HL-60 (cell line): Measurements from ENCODE around the gene SHH.

Source experiments
- DNase-seq, 2 experiments: peaks; one replicate each; pipeline ENCODE4 v3.0.0-alpha.2; 2010 to 2020; ENCODE audit warnings: low read depth in 1 of 2, low spot score in 1 of 2
- H3K27ac ChIP-seq: fragments of 250-450 bp; sonication (Bioruptor Pico); replicated peaks from 2 replicates; pipeline ENCODE4 v1.5.1; 2020; ENCODE audit warnings: mild to moderate bottlenecking, moderate library complexity
- H3K27me3 ChIP-seq: fragments of 250-450 bp; sonication (Bioruptor Pico); 2 replicates; pipeline ENCODE4 v1.5.1; 2021; ENCODE audit warnings: mild to moderate bottlenecking, moderate library complexity; ENCODE audit not compliant: insufficient read depth, poor library complexity, severe bottlenecking
- H3K4me3 ChIP-seq: replicated peaks from 2 replicates; pipeline ENCODE4 v1.5.1; 2011; ENCODE audit warnings: mild to moderate bottlenecking, control low read depth, low read length; ENCODE audit not compliant: insufficient read depth
- CTCF ChIP-seq: IDR thresholded peaks from one replicate; pipeline ENCODE4 v1.5.1; 2011; ENCODE audit warnings: low read length, control low read depth, inconsistent platforms; ENCODE audit not compliant: insufficient read depth
- GABPA ChIP-seq: IDR thresholded peaks from 2 replicates; pipeline ENCODE4 v1.6.1; 2012; ENCODE audit warnings: low read depth
- POLR2AphosphoS5 ChIP-seq: IDR thresholded peaks from 2 replicates; pipeline ENCODE4 v1.6.1; 2012; ENCODE audit warnings: low read depth
- REST ChIP-seq: IDR thresholded peaks from 2 replicates; pipeline ENCODE4 v1.6.1; 2012; ENCODE audit warnings: low read depth; ENCODE audit not compliant: insufficient replicate concordance
- SPI1 ChIP-seq: IDR thresholded peaks from 2 replicates; pipeline ENCODE4 v1.6.1; 2012; ENCODE audit warnings: low read depth, mild to moderate bottlenecking, borderline replicate concordance

The SHH gene

GRCh38 chr7:155816996-155817395 is 4.7 kb upstream of the SHH start:
- DNase-seq = no peak
- H3K27me3 ChIP-seq = peaks cover 19% of the 10 kb centered on the region
- no peak overlapping the region for H3K4me3 ChIP-seq
- H3K27ac ChIP-seq = no peak overlapping the region
- TF ChIP-seq POLR2AphosphoS5 (no peak), GABPA (no peak), CTCF (no peak), SPI1 (no peak), REST (no peak)

DNA sequence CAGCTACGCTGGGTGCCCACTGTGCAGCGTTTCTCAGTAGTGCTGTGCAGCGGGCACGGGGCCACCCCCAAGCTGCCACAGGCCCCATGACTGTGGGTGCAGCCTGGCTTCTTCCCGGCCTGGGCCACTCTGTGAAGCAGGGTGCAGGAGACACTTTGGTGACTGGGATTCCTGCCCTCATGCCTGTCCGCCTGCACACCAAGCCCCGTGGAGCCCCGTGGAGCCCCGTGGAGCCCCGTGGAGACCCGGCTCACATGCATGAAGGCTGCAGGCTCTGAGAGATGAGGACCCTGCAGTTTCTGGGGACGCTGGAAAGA is 3.9 kb upstream of the SHH start:
- no peak overlapping the region for H3K27ac ChIP-seq
- no peak overlapping the region for H3K4me3 ChIP-seq
- no peak for TF ChIP-seq GABPA
- no peak for TF ChIP-seq REST
- no peak for TF ChIP-seq SPI1
- no peak for TF ChIP-seq POLR2AphosphoS5
- no peak for TF ChIP-seq CTCF
- no peak for DNase-seq
- H3K27me3 ChIP-seq = peaks cover 28% of the 10 kb centered on the region

GRCh38 chr7:155815332-155816191 is 3.3 kb upstream of the SHH start:
- Histone ChIP-seq H3K4me3 (no peak overlapping the region), H3K27me3 (peaks cover 34% of the 10 kb centered on the region), H3K27ac (no peak overlapping the region)
- peak in 1 of 2 experiments; percentile 59 for DNase-seq
- TF ChIP-seq POLR2AphosphoS5 = no peak
- TF ChIP-seq CTCF = peak; percentile 74
